Activated CD4-positive, alpha-beta memory T cell treated with anti-CD3 and anti-CD28 coated beads for 36 hours (primary cell): Measurements from ENCODE around the gene RIOX2. TPM values are rescaled to one million over a fixed set of nuclear protein-coding genes. Genes with fewer than 3 reads are reported as not detected.

Source experiments
- CTCF ChIA-PET: fragments of 350-600 bp; sonication (Branson Sonifier 250); formaldehyde crosslinking; loops from one replicate; lab custom pipeline; 2021; ENCODE audit warnings: antibody characterized with exemption, inconsistent platforms; lab: Charles Lee
- POLR2A ChIA-PET: fragments of 350-600 bp; sonication (Branson Sonifier 250); formaldehyde crosslinking; loops from one replicate; lab custom pipeline; 2021; ENCODE audit warnings: antibody characterized with exemption; lab: Charles Lee
- DNase-seq: peaks from one replicate; pipeline ENCODE4 v3.0.0-alpha.2; 2020
- H3K27ac Mint-ChIP-seq: one replicate; pipeline ENCODE4 v1.8.0; 2021; ENCODE audit warnings: mixed read lengths
- H3K27me3 Mint-ChIP-seq: one replicate; pipeline ENCODE4 v1.8.0; 2021; ENCODE audit warnings: mixed read lengths
- H3K36me3 Mint-ChIP-seq: one replicate; pipeline ENCODE4 v1.8.0; 2021; ENCODE audit warnings: mixed read lengths
- H3K4me1 Mint-ChIP-seq: one replicate; pipeline ENCODE4 v1.8.0; 2021; ENCODE audit warnings: low read depth, mixed read lengths
- H3K4me3 Mint-ChIP-seq: one replicate; pipeline ENCODE4 v1.8.0; 2021; ENCODE audit warnings: mild to moderate bottlenecking, mixed read lengths
- H3K9me3 Mint-ChIP-seq: one replicate; pipeline ENCODE4 v1.8.0; 2021; ENCODE audit warnings: mixed read lengths
- intact Hi-C: fragments of 100-400 bp; cut with micrococcal nuclease; formaldehyde crosslinking; loops from one replicate; pipeline ENCODE4 v1.15.1; 2023
- total RNA-seq, 2 experiments: library from RNA; stranded (reverse); gene quantifications; one replicate each; pipeline ENCODE4 v1.2.3, GENCODE V29; 2021

RIOX2 gene
- total RNA-seq, 2 experiments from 2014 or later, result 35.9 to 36.1 TPM

- Mint-ChIP-seq H3K4me3 (no peak overlapping the region), H3K36me3 (no peaks in the 10 kb centered on the region), H3K27me3 (no peaks in the 10 kb centered on the region), H3K27ac (no peak overlapping the region), H3K9me3 (no peaks in the 10 kb centered on the region), H3K4me1 (peaks cover 25% of the 10 kb centered on the region)
- POLR2A ChIA-PET, result no interaction called here
- DNase-seq, result no peak
- CTCF ChIA-PET, result no interaction called here
- intact Hi-C loops, result no loop called here
Measured at GRCh38 chr3:97987306-97987705, 15.1 kb upstream of the RIOX2 start.

GRCh38 chr3:97983933-97984491 lies 11.8 kb upstream of the RIOX2 start:
- Mint-ChIP-seq H3K27me3 (no peaks in the 10 kb centered on the region), H3K9me3 (no peaks in the 10 kb centered on the region), H3K27ac (no peak overlapping the region), H3K4me3 (no peak overlapping the region), H3K4me1 (peaks cover 18% of the 10 kb centered on the region), H3K36me3 (no peaks in the 10 kb centered on the region)
- ChIA-PET CTCF (interaction anchor here (0.7 to 1.3 kb wide), 3 partner anchors 8 to 39 kb away, joined by 3 to 5 read pairs (median 4); no protein-coding TSS in a partner anchor), POLR2A (no interaction called here)
- intact Hi-C loops, result loop anchor here (2.0 to 5.0 kb wide), 2 partner anchors 41 to 573 kb away; no protein-coding TSS in a partner anchor
- no peak for DNase-seq

- CTCF ChIA-PET, result interaction anchor here (0.9 kb wide), 1 partner anchor 160 kb away, joined by 4 read pairs; the partner anchor contains the start of gene CRYBG3
- no peaks in the 10 kb centered on the region for H3K9me3 Mint-ChIP-seq
- no peaks in the 10 kb centered on the region for H3K36me3 Mint-ChIP-seq
- H3K27ac Mint-ChIP-seq, result peak overlapping the region; percentile 11
- H3K4me3 Mint-ChIP-seq, result no peak overlapping the region
- POLR2A ChIA-PET, result no interaction called here
- peak; percentile 28 for DNase-seq
- H3K4me1 Mint-ChIP-seq, result peaks cover 18% of the 10 kb centered on the region
- intact Hi-C loops, result loop anchor here (2.0 to 5.0 kb wide), 2 partner anchors 39 to 575 kb away; no protein-coding TSS in a partner anchor
- H3K27me3 Mint-ChIP-seq, result no peaks in the 10 kb centered on the region
Measured at GRCh38 chr3:97981886-97982285, 9.7 kb upstream of the RIOX2 start.

GRCh38 chr3:97979610-97980009 lies 7.4 kb upstream of the RIOX2 start:
- H3K27ac Mint-ChIP-seq, result no peak overlapping the region
- no peaks in the 10 kb centered on the region for H3K27me3 Mint-ChIP-seq
- H3K4me3 Mint-ChIP-seq, result no peak overlapping the region
- DNase-seq, result no peak
- POLR2A ChIA-PET, result no interaction called here
- H3K4me1 Mint-ChIP-seq, result peaks cover 18% of the 10 kb centered on the region
- no peaks in the 10 kb centered on the region for H3K36me3 Mint-ChIP-seq
- no peaks in the 10 kb centered on the region for H3K9me3 Mint-ChIP-seq
- CTCF ChIA-PET, result no interaction called here
- intact Hi-C loops, result loop anchor here (5.0 kb wide), 1 partner anchor 578 kb away; no protein-coding TSS in a partner anchor

GRCh38 chr3:97975466-97975865 lies 3.2 kb upstream of the RIOX2 start:
- H3K27ac Mint-ChIP-seq, result no peak overlapping the region
- H3K36me3 Mint-ChIP-seq, result peaks cover 3% of the 10 kb centered on the region
- no peaks in the 10 kb centered on the region for H3K27me3 Mint-ChIP-seq
- no peak overlapping the region for H3K4me3 Mint-ChIP-seq
- POLR2A ChIA-PET, result no interaction called here
- intact Hi-C loops, result no loop called here
- DNase-seq, result no peak
- CTCF ChIA-PET, result interaction anchor here (0.6 kb wide), 1 partner anchor 162 kb away, joined by 3 read pairs; no protein-coding TSS in a partner anchor
- H3K4me1 Mint-ChIP-seq, result peaks cover 18% of the 10 kb centered on the region
- no peaks in the 10 kb centered on the region for H3K9me3 Mint-ChIP-seq

GRCh38 chr3:97974996-97975395 lies 2.8 kb upstream of the RIOX2 start:
- CTCF ChIA-PET, result interaction anchor here (0.6 kb wide), 1 partner anchor 161 kb away, joined by 3 read pairs; no protein-coding TSS in a partner anchor
- peaks cover 23% of the 10 kb centered on the region for H3K4me1 Mint-ChIP-seq

GRCh38 chr3:97972976-97973375 lies 745 bp upstream of the RIOX2 start:
- H3K36me3 Mint-ChIP-seq, result peaks cover 3% of the 10 kb centered on the region
- POLR2A ChIA-PET, result no interaction called here
- peak overlapping the region; percentile 44 for H3K27ac Mint-ChIP-seq
- peak overlapping the region; percentile 56 for H3K4me3 Mint-ChIP-seq
- no peaks in the 10 kb centered on the region for H3K9me3 Mint-ChIP-seq
- H3K27me3 Mint-ChIP-seq, result no peaks in the 10 kb centered on the region
- H3K4me1 Mint-ChIP-seq, result peaks cover 43% of the 10 kb centered on the region
- intact Hi-C loops, result loop anchor here (1.0 to 5.0 kb wide), 3 partner anchors 61 to 180 kb away; no protein-coding TSS in a partner anchor
- CTCF ChIA-PET, result no interaction called here
- no peak for DNase-seq

More at GRCh38 chr3:97974996-97975395, 2.8 kb upstream of the RIOX2 start:
- Mint-ChIP-seq H3K9me3 (no peaks in the 10 kb centered on the region), H3K36me3 (peaks cover 3% of the 10 kb centered on the region), H3K27me3 (no peaks in the 10 kb centered on the region), H3K4me3 (no peak overlapping the region), H3K27ac (no peak overlapping the region)
- POLR2A ChIA-PET, result no interaction called here
- no peak for DNase-seq
- intact Hi-C loops, result loop anchor here (5.0 kb wide), 1 partner anchor 63 kb away; no protein-coding TSS in a partner anchor

- ChIA-PET POLR2A (no interaction called here), CTCF (interaction anchor here (0.6 to 4.8 kb wide), 8 partner anchors 28 to 251 kb away, joined by 3 to 53 read pairs (median 4); partner anchors contain the start of gene CRYBG3)
- peaks cover 15% of the 10 kb centered on the region for H3K36me3 Mint-ChIP-seq
- H3K9me3 Mint-ChIP-seq, result no peaks in the 10 kb centered on the region
- H3K4me1 Mint-ChIP-seq, result peaks cover 55% of the 10 kb centered on the region
- no peak for DNase-seq
- peak overlapping the region; percentile 94 for H3K27ac Mint-ChIP-seq
- H3K27me3 Mint-ChIP-seq, result no peaks in the 10 kb centered on the region
- intact Hi-C loops, result loop anchor here (1.0 to 5.0 kb wide), 6 partner anchors 15 to 930 kb away; partner anchors contain the start of gene DCBLD2
- H3K4me3 Mint-ChIP-seq, result peak overlapping the region; percentile 93
Measured at GRCh38 chr3:97970956-97971620, 1.1 kb downstream of the RIOX2 start.

- Mint-ChIP-seq H3K27me3 (no peaks in the 10 kb centered on the region), H3K27ac (no peak overlapping the region)
Measured at GRCh38 chr3:97970156-97970555, 2.1 kb downstream of the RIOX2 start.

GRCh38 chr3:97969541-97969940 lies 2.7 kb downstream of the RIOX2 start:
- intact Hi-C loops, result no loop called here
- POLR2A ChIA-PET, result no interaction called here
- peaks cover 62% of the 10 kb centered on the region for H3K4me1 Mint-ChIP-seq
- H3K9me3 Mint-ChIP-seq, result no peaks in the 10 kb centered on the region
- no peak overlapping the region for H3K27ac Mint-ChIP-seq
- DNase-seq, result no peak
- no peak overlapping the region for H3K4me3 Mint-ChIP-seq
- H3K27me3 Mint-ChIP-seq, result no peaks in the 10 kb centered on the region
- CTCF ChIA-PET, result interaction anchor here (4.8 kb wide), 1 partner anchor 54 kb away, joined by 53 read pairs; no protein-coding TSS in a partner anchor
- H3K36me3 Mint-ChIP-seq, result peaks cover 25% of the 10 kb centered on the region

More at GRCh38 chr3:97970156-97970555, 2.1 kb downstream of the RIOX2 start:
- intact Hi-C loops, result loop anchor here (2.0 to 5.0 kb wide), 3 partner anchors 27 to 155 kb away; no protein-coding TSS in a partner anchor
- H3K36me3 Mint-ChIP-seq, result peaks cover 21% of the 10 kb centered on the region
- ChIA-PET POLR2A (no interaction called here), CTCF (interaction anchor here (4.8 kb wide), 1 partner anchor 53 kb away, joined by 53 read pairs; no protein-coding TSS in a partner anchor)
- no peaks in the 10 kb centered on the region for H3K9me3 Mint-ChIP-seq
- peaks cover 59% of the 10 kb centered on the region for H3K4me1 Mint-ChIP-seq
- peak overlapping the region; percentile 93 for H3K4me3 Mint-ChIP-seq
- DNase-seq, result no peak

- Mint-ChIP-seq H3K9me3 (no peaks in the 10 kb centered on the region), H3K36me3 (peaks cover 31% of the 10 kb centered on the region), H3K4me1 (peaks cover 72% of the 10 kb centered on the region), H3K27ac (no peak overlapping the region), H3K4me3 (no peak overlapping the region), H3K27me3 (no peaks in the 10 kb centered on the region)
- ChIA-PET POLR2A (interaction anchor here (0.7 to 1.0 kb wide), 2 partner anchors 23 to 26 kb away, joined by 3 read pairs; no protein-coding TSS in a partner anchor), CTCF (interaction anchor here (0.9 to 4.8 kb wide), 4 partner anchors 55 to 144 kb away, joined by 3 to 53 read pairs (median 4); no protein-coding TSS in a partner anchor)
- intact Hi-C loops, result no loop called here
- no peak for DNase-seq
Measured at GRCh38 chr3:97968376-97968775, 3.9 kb downstream of the RIOX2 start.
